Measurements from ENCODE around the gene RPS6KC1. TPM values are rescaled to one million over a fixed set of nuclear protein-coding genes. Genes with fewer than 3 reads are reported as not detected.
A peak's percentile ranks its signal among the peaks of the same experiment; 100 is the strongest.
"Not testable (repeated sequence)": the region's sequence is repeated elsewhere in the genome, so short reads cannot be mapped to it uniquely, and the experiment has no call there.

The RPS6KC1 gene
- total RNA-seq, 1 experiment from 2014 or later: 27.4 TPM

- not testable (repeated sequence) for DNase-seq (ENCODE audit: low read depth)
Measured at GRCh38 chr1:213219076-213219475, 168.0 kb downstream of the RPS6KC1 start.

- no peak for DNase-seq (ENCODE audit: low read depth)
Measured at GRCh38 chr1:213221209-213221608, 170.2 kb downstream of the RPS6KC1 start.

DNA sequence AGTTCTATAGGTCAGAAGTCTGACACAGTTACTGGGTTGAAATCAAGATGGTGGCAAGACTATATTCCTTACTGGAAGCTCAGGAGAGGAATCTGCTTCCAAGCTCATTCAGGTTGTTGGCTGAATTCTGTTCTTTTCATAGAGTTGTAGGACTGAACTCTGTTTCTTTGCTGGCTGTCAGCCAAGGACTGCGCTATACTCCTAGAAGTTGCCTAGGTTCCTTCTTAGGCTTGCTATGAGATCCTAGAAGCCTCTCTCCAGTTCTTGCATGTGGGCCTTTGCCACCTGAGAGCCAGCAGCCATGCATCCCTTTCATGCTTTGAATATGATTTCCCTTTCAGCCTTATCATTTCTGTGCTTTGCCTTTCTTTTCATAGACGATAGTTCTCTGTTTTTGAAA is 176.4 kb downstream of the RPS6KC1 start:
- DNase-seq (ENCODE audit: low read depth): peak; percentile 9

- peak; percentile 82 for DNase-seq (ENCODE audit: low read depth)
Measured at GRCh38 chr1:213231795-213232231, 180.8 kb downstream of the RPS6KC1 start.

- DNase-seq (ENCODE audit: low read depth): no peak
Measured at GRCh38 chr1:213242883-213243282, 191.8 kb downstream of the RPS6KC1 start.

- DNase-seq (ENCODE audit: low read depth): peak; percentile 48
Measured at GRCh38 chr1:213244664-213245091, 193.6 kb downstream of the RPS6KC1 start.

DNA sequence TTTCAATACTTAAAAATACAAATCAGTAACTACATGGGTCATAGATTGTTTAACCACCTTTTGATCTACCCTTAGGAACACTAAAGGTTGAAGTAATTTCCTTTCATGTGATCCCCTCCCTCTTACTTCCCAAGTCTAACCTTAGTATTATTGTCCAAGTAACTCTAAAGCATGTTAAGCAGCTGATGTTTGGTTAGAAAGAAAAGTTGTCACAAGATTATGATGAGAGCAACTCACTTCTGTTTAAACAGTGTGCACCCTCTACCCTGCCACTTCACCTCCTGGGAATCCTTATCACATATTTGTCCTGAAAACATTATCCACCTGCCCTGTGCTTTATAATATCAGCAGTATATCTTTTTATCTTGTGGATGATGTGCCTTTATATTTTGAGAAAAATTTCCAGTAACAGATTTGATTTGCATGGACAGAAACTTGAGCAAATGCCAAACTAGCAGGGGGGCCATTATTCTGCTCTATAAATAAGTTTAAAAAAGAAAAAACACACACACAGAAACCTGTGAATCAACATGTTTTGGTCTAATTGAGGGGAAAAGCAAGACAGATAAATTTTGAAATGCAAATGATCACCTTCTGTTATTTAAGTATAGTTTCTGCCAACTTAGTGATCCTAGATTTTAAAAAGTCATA is 194.3 kb downstream of the RPS6KC1 start:
- no peak for DNase-seq (ENCODE audit: low read depth)

- no peak for DNase-seq (ENCODE audit: low read depth)
Measured at GRCh38 chr1:213247038-213247437, 196.0 kb downstream of the RPS6KC1 start.

DNA sequence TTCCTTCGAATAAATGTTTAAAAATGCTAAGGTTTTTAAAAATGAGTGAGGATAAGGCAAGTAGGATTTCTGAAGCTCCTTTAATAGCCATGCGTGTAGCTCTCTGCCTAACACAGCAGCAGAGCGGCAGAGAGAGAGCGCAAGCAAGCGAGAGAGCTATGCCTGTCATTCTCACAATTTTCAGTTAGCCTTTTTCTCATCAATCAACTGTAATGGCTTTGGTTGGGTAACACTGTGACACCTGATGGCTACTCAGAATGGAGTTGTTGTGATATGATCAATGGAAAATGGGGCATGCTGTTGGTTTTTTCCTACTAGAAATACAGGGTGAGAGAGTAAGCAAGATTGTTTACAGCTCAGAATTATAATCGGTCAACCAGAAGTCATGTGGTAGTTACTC is 198.4 kb downstream of the RPS6KC1 start:
- no peak for DNase-seq (ENCODE audit: low read depth)

GRCh38 chr1:213250041-213250440 is 199.0 kb downstream of the RPS6KC1 start:
- no peak for DNase-seq (ENCODE audit: low read depth)

GRCh38 chr1:213250446-213250845 is 199.4 kb downstream of the RPS6KC1 start:
- no peak for DNase-seq (ENCODE audit: low read depth)

GRCh38 chr1:213251972-213252371 is 200.9 kb downstream of the RPS6KC1 start:
- DNase-seq (ENCODE audit: low read depth): no peak

GRCh38 chr1:213256438-213257087 is 205.5 kb downstream of the RPS6KC1 start:
- no peak for DNase-seq (ENCODE audit: low read depth)

GRCh38 chr1:213260311-213261075 is 209.5 kb downstream of the RPS6KC1 start:
- DNase-seq (ENCODE audit: low read depth): no peak

DNA sequence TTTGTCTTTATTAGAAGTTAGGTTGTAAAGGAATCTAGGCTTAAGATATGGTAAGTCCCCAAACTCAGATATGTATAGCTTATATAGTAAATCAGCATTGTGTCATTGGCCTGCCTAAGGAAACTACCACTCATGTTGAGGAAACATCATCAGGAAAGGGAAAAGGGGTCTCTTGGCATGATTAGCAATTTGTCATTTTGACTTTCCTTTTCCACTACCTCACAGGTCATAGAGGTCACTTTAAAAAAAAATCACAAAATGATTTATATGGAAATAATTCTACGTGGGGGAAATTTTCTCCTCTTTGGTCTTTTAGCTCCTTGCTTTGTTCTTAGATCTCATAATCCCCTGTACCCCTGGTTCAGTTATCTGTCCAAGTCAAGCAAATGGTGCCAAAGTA is 213.5 kb downstream of the RPS6KC1 start:
- no peak for DNase-seq (ENCODE audit: low read depth)

GRCh38 chr1:213266983-213267772 is 216.1 kb downstream of the RPS6KC1 start:
- DNase-seq (ENCODE audit: low read depth): peak; percentile 14

- peak; percentile 76 for DNase-seq (ENCODE audit: low read depth)
Measured at GRCh38 chr1:213268221-213268620, 217.2 kb downstream of the RPS6KC1 start.

- no peak for DNase-seq (ENCODE audit: low read depth)
Measured at GRCh38 chr1:213269829-213270228, 218.8 kb downstream of the RPS6KC1 start.

- DNase-seq (ENCODE audit: low read depth): no peak
Measured at GRCh38 chr1:213273546-213273945, 222.5 kb downstream of the RPS6KC1 start.

- DNase-seq (ENCODE audit: low read depth): no peak
Measured at GRCh38 chr1:213274140-213274539, 223.1 kb downstream of the RPS6KC1 start.

GRCh38 chr1:213275293-213275692 is 224.3 kb downstream of the RPS6KC1 start:
- no peak for DNase-seq (ENCODE audit: low read depth)

DNA sequence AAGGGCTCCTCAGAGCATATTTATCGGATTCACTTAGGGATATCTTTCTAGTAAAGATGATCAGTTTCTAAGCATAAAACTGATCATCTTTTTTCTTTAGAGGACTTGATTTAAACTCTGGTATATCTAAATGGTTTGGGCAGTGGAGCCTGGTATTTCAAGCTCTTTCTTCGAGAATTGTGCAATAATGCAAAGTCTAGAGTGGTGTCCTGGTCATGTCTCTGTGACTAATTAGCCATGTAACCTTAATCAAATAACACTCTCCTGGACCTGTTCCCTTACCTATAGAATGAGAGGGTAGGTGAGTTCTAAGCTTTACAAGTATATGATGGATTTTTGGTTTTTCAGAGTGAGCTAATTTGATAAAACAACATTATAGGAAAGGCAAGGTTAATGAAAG is 225.2 kb downstream of the RPS6KC1 start:
- DNase-seq (ENCODE audit: low read depth): no peak

All from M059J (cell line).